A549 (cell line): ENCODE measurements around the gene DCTN3. TPM values are rescaled to one million over a fixed set of nuclear protein-coding genes. Genes with fewer than 3 reads are reported as not detected.

Source experiments
- ATAC-seq, 2 experiments: fragments of 200-7000 bp in 1 of 2; fragments of >200 bp in 1 of 2; cut with Nextera tagmentation in 1 of 2; cut with Tn5 transposase in 1 of 2; 3 replicates each; pipeline versions ENCODE4 v1.8.0 to v1.9.1; 2018 to 2020; ENCODE audit warnings: mild to moderate bottlenecking in 1 of 2, moderate library complexity in 1 of 2
- CTCF ChIA-PET: fragments of 300-600 bp; sonication (Branson Sonifier 250); formaldehyde crosslinking; extraction: SDS; loops from one replicate; lab custom pipeline; 2021; ENCODE audit warnings: antibody characterized with exemption, inconsistent platforms; lab: Yijun Ruan, JAX
- POLR2A ChIA-PET: fragments of 350-600 bp; formaldehyde crosslinking; extraction: SDS; loops from one replicate; lab custom pipeline; 2021; ENCODE audit warnings: antibody characterized with exemption, inconsistent platforms; lab: Yijun Ruan, JAX
- DNase-seq, 2 experiments: peaks; one replicate each; pipeline versions ENCODE4 v3.0.0 to v3.0.0-alpha.2; 2011 to 2016; ENCODE audit warnings: low read depth in 1 of 2, low spot score in 1 of 2
- FAIRE-seq: peaks from 2 replicates; lab custom pipeline; 2011; peaks lifted over from hg19 to GRCh38; lab: Jason Lieb, UNC
- H3K27ac ChIP-seq, 2 experiments: fragments of >200 bp; sonication (Bioruptor Twin); formaldehyde crosslinking; 3 replicates each; pipeline ENCODE4 v1.5.1; 2016 to 2017
- H3K4me1 ChIP-seq: fragments of >200 bp; sonication (Bioruptor Twin); formaldehyde crosslinking; 3 replicates; pipeline ENCODE4 v1.6.1; 2016
- H3K4me2 ChIP-seq: fragments of >200 bp; sonication (Bioruptor Twin); formaldehyde crosslinking; 3 replicates; pipeline ENCODE4 v1.6.1; 2016
- H3K4me3 ChIP-seq: fragments of >200 bp; sonication (Bioruptor Twin); formaldehyde crosslinking; 3 replicates; pipeline ENCODE4 v1.5.1; 2016
- H3K9me3 ChIP-seq: fragments of >200 bp; sonication (Bioruptor Twin); formaldehyde crosslinking; 3 replicates; pipeline ENCODE4 v1.6.1; 2016
- BCL3 ChIP-seq: fragments of >200 bp; sonication (Bioruptor Twin); formaldehyde crosslinking; IDR thresholded peaks from 3 replicates; pipeline ENCODE4 v1.6.1; 2016
- BHLHE40 ChIP-seq: IDR thresholded peaks from 2 replicates; pipeline ENCODE4 v1.6.1; 2012; ENCODE audit warnings: low read depth, low read length, inconsistent platforms
- CBX2 ChIP-seq: fragments of 200-600 bp; sonication (generic); IDR thresholded peaks from 2 replicates; pipeline ENCODE4 v1.6.1; 2016; ENCODE audit warnings: low read depth, mild to moderate bottlenecking, borderline replicate concordance
- CHD2 ChIP-seq: fragments of 150-350 bp; IDR thresholded peaks from 2 replicates; pipeline ENCODE4 v1.6.1; 2014; ENCODE audit warnings: low read length; ENCODE audit not compliant: partially characterized antibody
- E2F6 ChIP-seq: IDR thresholded peaks from 2 replicates; pipeline ENCODE4 v1.6.1; 2012; ENCODE audit warnings: low read depth, borderline replicate concordance
- EHF ChIP-seq: fragments of 250-450 bp; sonication (Bioruptor Pico); IDR thresholded peaks from 2 replicates; pipeline ENCODE4 v1.5.0; 2020; ENCODE audit warnings: mild to moderate bottlenecking
- EHMT2 ChIP-seq: fragments of 200-600 bp; sonication (generic); IDR thresholded peaks from 2 replicates; pipeline ENCODE4 v1.6.1; 2016; ENCODE audit warnings: antibody characterized with exemption, low read depth, mild to moderate bottlenecking, moderate library complexity
- ELK1 ChIP-seq: fragments of 150-350 bp; IDR thresholded peaks from 2 replicates; pipeline ENCODE4 v1.6.1; 2014; ENCODE audit warnings: low read depth, mild to moderate bottlenecking, low read length
- EP300 ChIP-seq, 2 experiments: fragments of >200 bp; sonication (Bioruptor Twin); formaldehyde crosslinking; IDR thresholded peaks; 2 replicates in 1 of 2; 3 replicates in 1 of 2; pipeline ENCODE4 v1.6.1; 2016 to 2017
- HEYL ChIP-seq: fragments of 250-450 bp; sonication (Bioruptor Pico); IDR thresholded peaks from 2 replicates; pipeline ENCODE4 v1.8.0; 2021; ENCODE audit warnings: mild to moderate bottlenecking, moderate library complexity
- JUN ChIP-seq, 2 experiments: fragments of >200 bp; sonication (Bioruptor Twin); formaldehyde crosslinking; IDR thresholded peaks; 2 replicates in 1 of 2; 3 replicates in 1 of 2; pipeline ENCODE4 v1.6.1; 2016 to 2017
- KDM5A ChIP-seq: fragments of 200-600 bp; sonication (generic); IDR thresholded peaks from 2 replicates; pipeline ENCODE4 v1.6.1; 2016; ENCODE audit warnings: antibody characterized with exemption, mild to moderate bottlenecking
- MAFK ChIP-seq: fragments of 450-650 bp; IDR thresholded peaks from 2 replicates; pipeline ENCODE4 v1.6.1; 2014; ENCODE audit not compliant: partially characterized antibody
- MAZ ChIP-seq: fragments of 150-350 bp; IDR thresholded peaks from 2 replicates; pipeline ENCODE4 v1.6.1; 2014; ENCODE audit warnings: antibody characterized with exemption, low read depth, low read length, borderline replicate concordance
- MYC ChIP-seq: IDR thresholded peaks from 2 replicates; pipeline ENCODE4 v1.6.1; 2012; ENCODE audit warnings: mild to moderate bottlenecking, inconsistent platforms, low read length, improper control_type of control experiment, borderline replicate concordance
- NFE2L2 ChIP-seq: fragments of 150-350 bp; conservative IDR thresholded peaks from 2 replicates; pipeline ENCODE4 v1.6.1; 2014; ENCODE audit warnings: low read length
- NPAS2 ChIP-seq: fragments of 250-450 bp; sonication (Bioruptor Pico); IDR thresholded peaks from 2 replicates; pipeline ENCODE4 v1.8.0; 2022; ENCODE audit warnings: mild to moderate bottlenecking, moderate library complexity, borderline replicate concordance
- NR3C1 ChIP-seq: fragments of >200 bp; sonication (Bioruptor Twin); formaldehyde crosslinking; IDR thresholded peaks from 3 replicates; pipeline ENCODE4 v1.6.1; 2017
- PBX3 ChIP-seq: IDR thresholded peaks from 2 replicates; pipeline ENCODE4 v1.6.1; 2012
- POLR2AphosphoS2 ChIP-seq: conservative IDR thresholded peaks from 2 replicates; pipeline ENCODE4 v1.6.1; 2012; ENCODE audit warnings: low read length, improper control_type of control experiment, inconsistent platforms
- RAD21 ChIP-seq, 2 experiments: fragments of >200 bp in 1 of 2; sonication (Bioruptor Twin) in 1 of 2; formaldehyde crosslinking in 1 of 2; IDR thresholded peaks in 1 of 2; conservative IDR thresholded peaks in 1 of 2; 2 replicates in 1 of 2; 3 replicates in 1 of 2; pipeline ENCODE4 v1.6.1; 2012 to 2018; ENCODE audit warnings: inconsistent platforms in 1 of 2
- RARB ChIP-seq: fragments of 250-450 bp; sonication (Bioruptor Pico); IDR thresholded peaks from 2 replicates; pipeline ENCODE4 v1.8.0; 2021; ENCODE audit warnings: mild to moderate bottlenecking, moderate library complexity
- RCOR1 ChIP-seq: fragments of 150-350 bp; IDR thresholded peaks from 2 replicates; pipeline ENCODE4 v1.6.1; 2014; ENCODE audit warnings: antibody characterized with exemption, low read length, low read depth
- REST ChIP-seq: fragments of 200-600 bp; sonication (generic); IDR thresholded peaks from 2 replicates; pipeline ENCODE4 v1.6.1; 2016; ENCODE audit warnings: antibody characterized with exemption, mild to moderate bottlenecking, moderate library complexity
- RFX5 ChIP-seq: fragments of 450-650 bp; IDR thresholded peaks from 2 replicates; pipeline ENCODE4 v1.7.1; 2014; ENCODE audit warnings: antibody characterized with exemption, mild to moderate bottlenecking, moderate library complexity
- SREBF2 ChIP-seq: fragments of 450-650 bp; IDR thresholded peaks from 2 replicates; pipeline ENCODE4 v1.6.1; 2014; ENCODE audit warnings: mild to moderate bottlenecking, moderate library complexity
- TFCP2L1 ChIP-seq: fragments of 250-450 bp; sonication (Bioruptor Pico); IDR thresholded peaks from 2 replicates; pipeline ENCODE4 v1.5.0; 2021; ENCODE audit warnings: mild to moderate bottlenecking
- USF2 ChIP-seq: fragments of 450-650 bp; IDR thresholded peaks from 2 replicates; pipeline ENCODE4 v1.6.1; 2014; ENCODE audit warnings: antibody characterized with exemption
- WGBS: methylation state at CpG from one replicate; pipeline ENCODE4 v1.1.6; 2017; ENCODE audit errors: missing lambda C conversion rate; 5-methylcytosine and 5-hydroxymethylcytosine counted together
- polyA plus RNA-seq, 4 experiments: library from polyadenylated mRNA; depleted of rRNA in 3 of 4; stranded (reverse); fragments of >200 nt; fragmentation: RNase III in 1 of 4; extraction: RNeasy Plus Mini Kit Qiagen cat#74134 plus additional on column Dnase treatment in 1 of 4; gene quantifications; 2 replicates in 3 of 4; 3 replicates in 1 of 4; pipeline ENCODE4 v1.2.3, GENCODE V29; 2011 to 2017

The DCTN3 gene
- polyA plus RNA-seq, 2 of the 4 experiments (the other 2 are of a cell fraction): 74.3 to 92.9 TPM

GRCh38 chr9:34607331-34607730 is 13.0 kb downstream of the DCTN3 start (continued):
- TF ChIP-seq USF2 (no peak), EP300 (IDR thresholded peaks at IDR 0.05) (no peak), BHLHE40 (no peak), ELK1 (no peak)

- H3K9me3 ChIP-seq: no peaks in the 10 kb centered on the region
- H3K27ac ChIP-seq: no peak overlapping the region
- FAIRE-seq: no peak
- peaks cover 15% of the 10 kb centered on the region; the same call in 1 of the 3 replicates for H3K4me1 ChIP-seq
- POLR2A ChIA-PET: no interaction called here
- CTCF ChIA-PET: interaction anchor here (1.0 to 17.0 kb wide), 8 partner anchors 9 to 274 kb away, joined by 3 to 429 read pairs (median 5); partner anchors contain the start of genes ARID3C and SIGMAR1
- DNase-seq: no peak
- WGBS: 84% methylated on average over 3 of the region's 3 CpGs
- TF ChIP-seq E2F6 (no peak), CHD2 (no peak), ELK1 (no peak), SREBF2 (no peak), RFX5 (no peak), CBX2 (no peak), EHF (no peak), RAD21 (conservative IDR thresholded peaks at IDR 0.05 in 1 of 2, IDR thresholded peaks at IDR 0.05 in 1 of 2) (no peak), RARB (CRISPR knock-in tag) (no peak), NPAS2 (CRISPR knock-in tag) (no peak), JUN (IDR thresholded peaks at IDR 0.05) (no peak), PBX3 (no peak), NFE2L2 (no peak), EP300 (IDR thresholded peaks at IDR 0.05) (no peak), MYC (no peak), NR3C1 (no peak), POLR2AphosphoS2 (no peak), TFCP2L1 (no peak), MAZ (no peak)
- no peak overlapping the region for H3K4me3 ChIP-seq
- no peak overlapping the region for H3K4me2 ChIP-seq
- no peak for ATAC-seq
These were observed 13.4 kb downstream of the DCTN3 start for GRCh38 chr9:34606905-34607304.

- H3K4me3 ChIP-seq: no peak overlapping the region
- no peak for ATAC-seq
- H3K27ac ChIP-seq: no peak overlapping the region
- H3K4me2 ChIP-seq: no peak overlapping the region
- CTCF ChIA-PET: interaction anchor here (1.0 to 17.0 kb wide), 12 partner anchors 9 to 273 kb away, joined by 3 to 429 read pairs (median 13); partner anchors contain the start of genes ARID3C, DCTN3 and SIGMAR1
- FAIRE-seq: no peak
- POLR2A ChIA-PET: no interaction called here
- no peaks in the 10 kb centered on the region for H3K9me3 ChIP-seq
- DNase-seq: no peak
- H3K4me1 ChIP-seq: peaks cover 14% of the 10 kb centered on the region; the same call in 1 of the 3 replicates
- TF ChIP-seq POLR2AphosphoS2 (no peak), HEYL (CRISPR knock-in tag) (no peak), MAFK (no peak), REST (no peak), RCOR1 (no peak), KDM5A (no peak), EHMT2 (no peak), BCL3 (no peak)
These were observed 14.1 kb downstream of the DCTN3 start for GRCh38 chr9:34606190-34606589.
